T47D (cell line): ENCODE results near the gene SH3GLB1.
A peak's percentile ranks its signal among the peaks of the same experiment; 100 is the strongest.
"Not testable (repeated sequence)": the region's sequence is repeated elsewhere in the genome, so short reads cannot be mapped to it uniquely, and the experiment has no call there.

Experiments used
- DNase-seq, 2 experiments: peaks; one replicate each; pipeline versions ENCODE4 v3.0.0 to v3.0.0-alpha.2; 2011 to 2012; ENCODE audit warnings: low read depth in 1 of 2, low spot score in 1 of 2
- JUND ChIP-seq: IDR thresholded peaks from 2 replicates; pipeline ENCODE4 v1.6.1; 2012; ENCODE audit warnings: low read depth
- in situ Hi-C: cut with HindIII; loops from 2 replicates; pipeline ENCODE4 v1.10.0; 2016; ENCODE audit warnings: low sequenced_read_pairs, low pct_unique_long_range_greater_than_20kb

Gene SH3GLB1

GRCh38 chr1:86704458-86704971 lies at the start of gene SH3GLB1:
Gene SH3GLB1 (plus strand): TSS chr1:86704576. CDS start chr1:86704900, 324 bp downstream.
- in situ Hi-C loops = no loop called here
- no peak for TF ChIP-seq JUND
- peak; percentile 71 to 86 for DNase-seq

- DNase-seq, in situ Hi-C loops: not testable (repeated sequence)
These were observed 46.0 kb upstream of the SH3GLB1 start for GRCh38 chr1:86658381-86658780.

- in situ Hi-C loops = no loop called here
- DNase-seq = no peak
- no peak for TF ChIP-seq JUND
These were observed 38.0 kb upstream of the SH3GLB1 start for GRCh38 chr1:86666368-86666767.

GRCh38 chr1:86687595-86687994 lies 16.8 kb upstream of the SH3GLB1 start:
- in situ Hi-C loops = no loop called here
- TF ChIP-seq JUND = no peak
- DNase-seq = peak; percentile 3 to 11

GRCh38 chr1:86692641-86693040 lies 11.7 kb upstream of the SH3GLB1 start:
- in situ Hi-C loops = no loop called here
- no peak for TF ChIP-seq JUND
- no peak for DNase-seq

GRCh38 chr1:86695400-86695799 lies 9.0 kb upstream of the SH3GLB1 start:
- no peak for DNase-seq
- no peak for TF ChIP-seq JUND
- in situ Hi-C loops = no loop called here

- no peak for TF ChIP-seq JUND
- in situ Hi-C loops = no loop called here
- no peak for DNase-seq
These were observed 7.9 kb upstream of the SH3GLB1 start for GRCh38 chr1:86696522-86696921.

- in situ Hi-C loops = no loop called here
- no peak for DNase-seq
- no peak for TF ChIP-seq JUND
These were observed 5.2 kb upstream of the SH3GLB1 start for GRCh38 chr1:86699186-86699585.

- in situ Hi-C loops = no loop called here
These were observed 2.6 kb upstream of the SH3GLB1 start for GRCh38 chr1:86701731-86702130.

GRCh38 chr1:86702954-86703494 lies 1.4 kb upstream of the SH3GLB1 start:
- in situ Hi-C loops, DNase-seq: not testable (repeated sequence)

More at GRCh38 chr1:86701731-86702130, 2.6 kb upstream of the SH3GLB1 start:
- no peak for TF ChIP-seq JUND
- DNase-seq = no peak

GRCh38 chr1:86703696-86704457 lies 499 bp upstream of the SH3GLB1 start:
- no peak for TF ChIP-seq JUND
- in situ Hi-C loops = no loop called here
- peak in 1 of 2 experiments; percentile 25 for DNase-seq

- no peak for TF ChIP-seq JUND
- in situ Hi-C loops = no loop called here
- peak; percentile 16 to 52 for DNase-seq
These were observed 742 bp downstream of the SH3GLB1 start for GRCh38 chr1:86704972-86705664.

GRCh38 chr1:86705665-86705985 lies 1.2 kb downstream of the SH3GLB1 start:
- in situ Hi-C loops = no loop called here
- TF ChIP-seq JUND = no peak
- DNase-seq = no peak
